Endothelial cell of umbilical vein (primary cell): Measurements from ENCODE around the gene PDGFA. TPM values are rescaled to one million over a fixed set of nuclear protein-coding genes. Genes with fewer than 3 reads are reported as not detected.

ENCODE experiments used
- BruUV-seq: library from RNA; stranded (reverse); fragments of 400-500 nt; replicated peaks from 2 replicates; lab custom pipeline; 2021; lab: Mats Ljungman, UMichigan
- CTCF ChIA-PET: fragments of 300-600, 350-600 bp; sonication (Branson Sonifier 250); formaldehyde crosslinking; loops from one replicate; lab custom pipeline; 2021; ENCODE audit warnings: antibody characterized with exemption, inconsistent platforms; lab: Charles Lee
- POLR2A ChIA-PET: fragments of 300-600, 350-600 bp; sonication (Branson Sonifier 250); formaldehyde crosslinking; loops from one replicate; lab custom pipeline; 2021; ENCODE audit warnings: antibody characterized with exemption, inconsistent platforms; lab: Charles Lee
- DNase-seq: peaks from one replicate; pipeline ENCODE4 v3.0.0-alpha.2; 2011; ENCODE audit warnings: low read depth, low spot score
- FAIRE-seq: peaks from 2 replicates; lab custom pipeline; 2011; peaks lifted over from hg19 to GRCh38; lab: Jason Lieb, UNC
- H2AFZ ChIP-seq: 2 replicates; pipeline ENCODE4 v1.6.0; 2012; ENCODE audit warnings: low read depth, low read length, control low read depth, inconsistent platforms
- H3K27ac ChIP-seq: 2 replicates; pipeline ENCODE4 v1.5.1; 2011; ENCODE audit warnings: low read depth, mild to moderate bottlenecking, control low read depth, low read length, moderate library complexity; ENCODE audit not compliant: insufficient read depth
- H3K27me3 ChIP-seq, 2 experiments: 2 replicates each; pipeline versions ENCODE4 v1.6.0 to v1.6.1; 2011; ENCODE audit warnings: low read length in 2 of 2, mixed read lengths in 1 of 2; ENCODE audit not compliant: control insufficient read depth in 2 of 2, insufficient read depth in 2 of 2
- H3K36me3 ChIP-seq, 2 experiments: 2 replicates in 1 of 2; 3 replicates in 1 of 2; pipeline ENCODE4 v1.5.1; 2011; ENCODE audit warnings: low read length in 2 of 2, mild to moderate bottlenecking in 1 of 2, moderate library complexity in 1 of 2; ENCODE audit not compliant: control insufficient read depth in 2 of 2, insufficient read depth in 2 of 2; ENCODE audit errors: extremely low read depth in 1 of 2
- H3K4me1 ChIP-seq: 3 replicates; pipeline ENCODE4 v1.5.1; 2011; ENCODE audit warnings: mild to moderate bottlenecking, low read length; ENCODE audit not compliant: control insufficient read depth, insufficient read depth; ENCODE audit errors: extremely low read depth
- H3K4me2 ChIP-seq: 2 replicates; pipeline ENCODE4 v1.6.1; 2011; ENCODE audit warnings: low read length, control low read depth, mixed read lengths; ENCODE audit not compliant: insufficient read depth
- H3K4me3 ChIP-seq, 3 experiments: fragments of 200-600 bp in 1 of 3; sonication (generic), shearing (Covaris generic) in 1 of 3; replicated peaks in 1 of 3; 2 replicates each; pipeline ENCODE4 v1.5.1; 2011 to 2016; ENCODE audit warnings: control low read depth in 3 of 3, low read length in 3 of 3, mild to moderate bottlenecking in 2 of 3, inconsistent platforms in 1 of 3, low read depth in 1 of 3, moderate library complexity in 1 of 3; ENCODE audit not compliant: insufficient read depth in 1 of 3
- H3K79me2 ChIP-seq: 2 replicates; pipeline ENCODE4 v1.6.0; 2012; ENCODE audit warnings: low read length, inconsistent platforms; ENCODE audit not compliant: control insufficient read depth, insufficient read depth
- H3K9ac ChIP-seq: replicated peaks from 2 replicates; pipeline ENCODE3; 2011; ENCODE audit warnings: low read length, control low read depth; ENCODE audit not compliant: insufficient read depth; ENCODE audit errors: extremely low read depth
- H3K9me1 ChIP-seq: replicated peaks from 3 replicates; pipeline ENCODE4 v1.6.0; 2011; ENCODE audit warnings: mild to moderate bottlenecking, low read length; ENCODE audit not compliant: control insufficient read depth, insufficient read depth; ENCODE audit errors: extremely low read depth
- H3K9me3 ChIP-seq: replicated peaks from 2 replicates; pipeline ENCODE4 v1.5.1; 2012; ENCODE audit warnings: low read length, inconsistent platforms; ENCODE audit not compliant: control insufficient read depth, insufficient read depth
- H4K20me1 ChIP-seq: replicated peaks from 2 replicates; pipeline ENCODE3; 2011; ENCODE audit warnings: mild to moderate bottlenecking, low read length; ENCODE audit not compliant: control insufficient read depth, insufficient read depth; ENCODE audit errors: extremely low read depth
- CTCF ChIP-seq, 2 donors: IDR thresholded peaks; 1 replicate in 1 of 2; 2 replicates in 1 of 2; pipeline ENCODE4 v1.5.1; 2011; ENCODE audit warnings: low read length in 2 of 2, mild to moderate bottlenecking in 2 of 2, moderate library complexity in 2 of 2, control low read depth in 1 of 2, inconsistent platforms in 1 of 2, low read depth in 1 of 2; ENCODE audit not compliant: insufficient read depth in 1 of 2; ENCODE audit errors: extremely low read depth in 1 of 2
- EZH2 ChIP-seq: IDR thresholded peaks from 2 replicates; pipeline ENCODE4 v1.6.1; 2012; ENCODE audit warnings: borderline replicate concordance, low read depth, mild to moderate bottlenecking, moderate library complexity, low read length, inconsistent platforms; ENCODE audit not compliant: severe bottlenecking
- FOS ChIP-seq: IDR thresholded peaks from 2 replicates; pipeline ENCODE4 v1.6.1; 2011; ENCODE audit warnings: mild to moderate bottlenecking, low read length, moderate library complexity, borderline replicate concordance; ENCODE audit not compliant: insufficient read depth
- GATA2 ChIP-seq: IDR thresholded peaks from 2 replicates; pipeline ENCODE4 v1.7.0; 2011; ENCODE audit warnings: low read depth, mild to moderate bottlenecking, moderate library complexity, mixed read lengths, low read length; ENCODE audit not compliant: insufficient read length, insufficient read depth
- JUN ChIP-seq: IDR thresholded peaks from 2 replicates; pipeline ENCODE4 v1.6.1; 2011; ENCODE audit warnings: borderline replicate concordance, low read depth; ENCODE audit not compliant: insufficient read length, insufficient read depth
- MAX ChIP-seq: IDR thresholded peaks from 2 replicates; pipeline ENCODE4 v1.6.1; 2011; ENCODE audit not compliant: insufficient read depth, insufficient read length
- MYC ChIP-seq: IDR thresholded peaks from one replicate; pipeline ENCODE4 v1.6.1; 2011; ENCODE audit warnings: mild to moderate bottlenecking, low read depth, low read length
- POLR2A ChIP-seq: IDR thresholded peaks from 2 replicates; pipeline ENCODE4 v1.6.1; 2012; ENCODE audit warnings: low read depth, mild to moderate bottlenecking, control low read depth, low read length
- POLR2AphosphoS5 ChIP-seq: IDR thresholded peaks from 2 replicates; pipeline ENCODE4 v1.6.1; 2012; ENCODE audit warnings: low read depth, mild to moderate bottlenecking, control low read depth, low read length, moderate library complexity; ENCODE audit not compliant: insufficient read depth
- dilution Hi-C: fragments of 300-500 bp; cut with MboI; formaldehyde crosslinking; loops from one replicate; pipeline ENCODE4 v1.15.0; 2019; ENCODE audit warnings: low sequenced_read_pairs; ENCODE audit not compliant: extremely low pct_ligation_motif_present
- intact Hi-C: fragments of 100-400 bp; cut with micrococcal nuclease; formaldehyde crosslinking; loops from one replicate; pipeline ENCODE4 v1.10.0; 2022
- polyA plus RNA-seq, 4 experiments: library from polyadenylated mRNA; depleted of rRNA in 3 of 4; stranded (reverse) in 3 of 4; unstranded in 1 of 4; fragments of >200 nt; gene quantifications; 2 replicates each; pipeline versions ENCODE4 v1.2.1 to v1.2.3, GENCODE V29; 2011 to 2012; ENCODE audit warnings: missing spikeins in 1 of 4
- total RNA-seq: library from RNA; stranded (reverse); gene quantifications from 2 replicates; pipeline ENCODE4 v1.2.3, GENCODE V29; 2021

PDGFA gene
- total and polyA plus RNA-seq, 2 donors (not counting 3 experiments of a cell fraction or from before 2014, with no cell fraction given) = 17.4 to 62.4 TPM

GRCh38 chr7:533266-533665, 13.6 kb upstream of the PDGFA start:
- Histone ChIP-seq H3K4me2 (no peak overlapping the region), H3K9ac (no peak overlapping the region), H3K4me1 (peaks cover 7% of the 10 kb centered on the region), H4K20me1 (no peaks in the 10 kb centered on the region), H3K9me3 (no peaks in the 10 kb centered on the region), H3K9me1 (no peaks in the 10 kb centered on the region), H2AFZ (no peak overlapping the region), H3K79me2 (no peaks in the 10 kb centered on the region), H3K4me3 (no peak overlapping the region), H3K27ac (no peak overlapping the region), H3K27me3 (no peaks in the 10 kb centered on the region), H3K36me3 (no peaks in the 10 kb centered on the region)
- intact Hi-C loops = no loop called here
- dilution Hi-C loops = no loop called here
- ChIA-PET CTCF (no interaction called here), POLR2A (no interaction called here)
- no TSS peak for BruUV-seq
- TF ChIP-seq FOS (no peak), MYC (no peak), POLR2A (no peak), GATA2 (no peak), EZH2 (no peak), MAX (no peak), POLR2AphosphoS5 (no peak), CTCF (IDR thresholded peaks at IDR 0.05; ENCODE audit: extremely low read depth in 1 of 2, insufficient read depth in 1 of 2, low read depth in 1 of 2, low read length in 2 of 2) (no peak), JUN (no peak)
- no peak for DNase-seq
- FAIRE-seq = no peak
